C4-2B (cell line): ENCODE measurements around the gene OR4F6.

Experiments
- H3K27ac ChIP-seq: fragments of 450-650 bp; 2 replicates; pipeline ENCODE4 v1.5.1; 2017
- CTCF ChIP-seq: fragments of 450-650 bp; conservative IDR thresholded peaks from 2 replicates; pipeline ENCODE4 v1.5.1; 2017; ENCODE audit warnings: mild to moderate bottlenecking
- ZFX ChIP-seq: fragments of 450-650 bp; IDR thresholded peaks from 2 replicates; pipeline ENCODE4 v1.6.1; 2017

The OR4F6 gene

DNA sequence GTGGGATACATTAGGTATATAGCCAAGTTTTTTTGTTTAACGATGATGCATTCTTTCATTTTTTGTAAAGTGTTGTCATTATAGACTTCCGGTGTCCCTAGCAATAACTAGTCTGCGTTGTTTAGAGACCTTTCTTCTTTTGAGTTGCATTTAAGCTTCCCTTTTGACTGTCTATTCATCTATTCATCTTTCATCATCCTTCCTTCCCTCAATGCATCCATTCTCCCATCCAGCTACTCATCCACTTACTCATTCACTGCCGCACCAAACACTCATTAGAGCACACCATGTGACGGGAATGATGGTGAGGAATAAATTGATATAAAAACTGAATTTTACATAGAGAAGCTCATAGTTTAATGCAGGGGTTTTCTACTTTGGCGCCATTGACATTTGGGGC is 41.6 kb downstream of the OR4F6 start:
- no peak overlapping the region for H3K27ac ChIP-seq
- TF ChIP-seq ZFX (no peak), CTCF (no peak)

GRCh38 chr15:101852356-101852755 is 49.0 kb downstream of the OR4F6 start:
- H3K27ac ChIP-seq: no peak overlapping the region
- TF ChIP-seq CTCF (no peak), ZFX (no peak)
